Adrenal gland (tissue), 12 donors: ENCODE measurements around the gene GSTM3. TPM values are rescaled to one million over a fixed set of nuclear protein-coding genes. Genes with fewer than 3 reads are reported as not detected.
A peak's percentile ranks its signal among the peaks of the same experiment; 100 is the strongest.

Experiments used
- DNase-seq, 7 donors: peaks; one replicate each; pipeline ENCODE4 v3.0.0-alpha.2; 2019 to 2020
- H3K27ac ChIP-seq, 5 donors: fragments of 200-600 bp; sonication (generic) in 4 of 5; 1 replicate in 3 of 5; 2 replicates in 2 of 5; pipeline versions ENCODE4 v1.5.1 to v1.8.0; 2016 to 2020; ENCODE audit warnings: mild to moderate bottlenecking in 1 of 5
- H3K27me3 ChIP-seq: fragments of 200-600 bp; 2 replicates; pipeline ENCODE4 v1.8.0; 2021
- H3K36me3 ChIP-seq, 2 donors: fragments of 200-600 bp; replicated peaks in 1 of 2; 1 replicate in 1 of 2; 2 replicates in 1 of 2; pipeline versions ENCODE4 v1.5.1 to v1.8.0; 2018 to 2022
- H3K4me1 ChIP-seq, 2 donors: fragments of 200-600 bp; replicated peaks in 1 of 2; 1 replicate in 1 of 2; 2 replicates in 1 of 2; pipeline versions ENCODE4 v1.5.1 to v1.8.0; 2018 to 2021
- H3K4me3 ChIP-seq, 4 donors: fragments of 200-600 bp; sonication (generic) in 3 of 4; one replicate each; pipeline ENCODE4 v1.5.1; 2016 to 2018
- H3K9me3 ChIP-seq, 3 donors: fragments of 200-600 bp; sonication (generic) in 1 of 3; replicated peaks in 1 of 3; 1 replicate in 2 of 3; 2 replicates in 1 of 3; pipeline versions ENCODE4 v1.5.1 to v1.8.0; 2016 to 2021
- CTCF ChIP-seq, 6 experiments: fragments of 450-650 bp in 4 of 6; fragments of 200-600 bp in 2 of 6; sonication (generic) in 1 of 6; IDR thresholded peaks; 1 replicate in 5 of 6; 2 replicates in 1 of 6; pipeline versions ENCODE4 v1.5.1 to v1.8.0; 2016 to 2021; ENCODE audit warnings: antibody characterized with exemption in 6 of 6, mild to moderate bottlenecking in 2 of 6, moderate library complexity in 1 of 6
- POLR2A ChIP-seq, 2 donors: fragments of 450-650 bp; IDR thresholded peaks; one replicate each; pipeline ENCODE4 v1.6.1; 2017; ENCODE audit warnings: antibody characterized with exemption in 2 of 2, mild to moderate bottlenecking in 2 of 2, moderate library complexity in 1 of 2
- WGBS, 4 donors: extraction: QIAGEN DNeasy Blood & Tissue Kit in 2 of 4; methylation state at CpG; one replicate each; pipeline versions ENCODE4 v1.1.5 to v1.1.7; 2013 to 2017; 5-methylcytosine and 5-hydroxymethylcytosine counted together
- intact Hi-C, 2 donors: fragments of 100-400 bp; cut with DNase I; formaldehyde crosslinking; loops; one replicate each; pipeline versions ENCODE4 v1.14.1 to v1.15.0; 2022 to 2023
- polyA plus RNA-seq, 3 donors: library from polyadenylated mRNA; stranded (reverse); fragments of 200-250 nt in 2 of 3; fragments of 350-450 nt in 1 of 3; fragmentation: Illumina TruSeq in 1 of 3; extraction: RNeasy Lipid Tissue Mini Kit (QIAGEN cat#74804) in 1 of 3; gene quantifications; one replicate each; pipeline ENCODE4 v1.2.3, GENCODE V29; 2013 to 2014
- total RNA-seq, 9 donors: library from RNA; depleted of rRNA in 4 of 9; stranded (reverse); fragments of >200 nt in 4 of 9; fragments of 120-200 nt in 1 of 9; fragmentation: NEBNext Ultra II Directional in 1 of 9; extraction: Animal tissue kit (Norgen Biotek cat#: 25700) in 1 of 9; gene quantifications; one replicate each; pipeline versions ENCODE4 v1.1.0 to v1.2.4, GENCODE V29; 2013 to 2023
- donor health status: healthy with polysubstance abuse.
- donor health status: Bipolar disorder and iron deficiency.
- donor health status: DM: yes; HTN: yes; CAD: no.
- donor health status: DM: no; HTN: no; CAD: no.
- donor health status: DM: no; HTN: no; CAD: no.
- donor health status: DM: yes; HTN: yes; CAD: no.

Gene GSTM3
- total and polyA plus RNA-seq, 12 donors: 14.5 to 117 (median 72.0) TPM

DNA sequence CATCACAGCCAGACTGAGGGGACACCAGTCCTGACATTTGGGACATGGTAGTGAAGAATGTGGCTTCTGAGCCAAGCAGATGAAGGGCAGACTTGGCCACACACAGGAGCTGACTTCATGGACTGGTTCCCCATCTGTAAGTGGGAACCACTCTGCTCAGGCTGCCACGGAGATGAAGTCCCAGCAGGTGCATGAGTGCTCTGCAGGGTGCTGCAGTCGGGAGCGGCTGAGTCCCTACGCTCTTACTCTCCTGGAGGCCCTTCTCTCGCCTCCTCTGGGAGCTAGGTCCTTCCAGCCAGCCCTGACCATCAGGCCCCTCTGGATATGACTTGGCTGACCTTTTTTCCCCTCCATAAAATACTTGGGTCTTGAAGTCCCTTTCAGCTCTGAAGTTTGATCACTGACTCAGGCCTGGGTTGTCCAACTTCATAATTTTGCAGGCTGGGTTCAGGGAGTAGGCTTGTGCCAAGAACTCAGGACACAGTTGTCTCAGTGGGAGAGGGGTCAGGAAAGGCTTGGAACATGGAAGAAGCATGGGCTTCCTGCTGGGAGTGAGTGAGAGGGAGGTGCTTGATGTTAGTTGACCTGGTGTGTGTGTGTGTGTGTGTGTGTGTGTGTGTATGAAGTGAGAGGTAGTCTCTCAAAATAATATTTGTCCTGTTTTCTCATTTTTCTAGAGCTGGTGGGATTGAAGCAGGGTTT is 43.9 kb upstream of the GSTM3 start:
- Histone ChIP-seq H3K4me3 (no peak overlapping the region), H3K9me3 (no peaks in the 10 kb centered on the region), H3K4me1 (peaks cover 3 to 23% of the 10 kb centered on the region in 2 donors), H3K27me3 (no peaks in the 10 kb centered on the region), H3K36me3 (no peaks in the 10 kb centered on the region), H3K27ac (no peak overlapping the region)
- TF ChIP-seq CTCF (IDR thresholded peaks at IDR 0.05) (no peak), POLR2A (IDR thresholded peaks at IDR 0.05) (no peak)
- intact Hi-C loops: loop anchor here in 1 of 2 donors (10.0 kb wide), 1 partner anchor 130 kb away; the partner anchor contains the start of gene CSF1
- WGBS, 4 donors: 84 to 100% (median 93%) methylated on average over 4 to 5 of the region's 5 CpGs
- DNase-seq: peak in 1 of 7 donors; percentile 12

GRCh38 chr1:109783436-109783835 is 42.6 kb upstream of the GSTM3 start:
- H3K4me3 ChIP-seq: no peak overlapping the region
- H3K4me1 ChIP-seq: peaks cover 3 to 23% of the 10 kb centered on the region in 2 donors

GRCh38 chr1:109782927-109783326 is 42.1 kb upstream of the GSTM3 start:
- Histone ChIP-seq H3K4me1 (peaks cover 3 to 23% of the 10 kb centered on the region in 2 donors), H3K4me3 (no peak overlapping the region), H3K9me3 (no peaks in the 10 kb centered on the region), H3K27me3 (no peaks in the 10 kb centered on the region), H3K36me3 (no peaks in the 10 kb centered on the region), H3K27ac (peak overlapping the region in 1 of 5 donors; percentile 47)
- WGBS, 4 donors: 81 to 91% (median 89%) methylated on average over 2 to 4 of the region's 4 CpGs
- no peak for TF ChIP-seq POLR2A (IDR thresholded peaks at IDR 0.05)
- no peak for TF ChIP-seq CTCF (IDR thresholded peaks at IDR 0.05)
- intact Hi-C loops: loop anchor here in 1 of 2 donors (10.0 kb wide), 1 partner anchor 132 kb away; the partner anchor contains the start of gene CSF1
- no peak for DNase-seq

More at GRCh38 chr1:109783436-109783835, 42.6 kb upstream of the GSTM3 start:
- Histone ChIP-seq H3K36me3 (no peaks in the 10 kb centered on the region), H3K9me3 (no peaks in the 10 kb centered on the region), H3K27me3 (no peaks in the 10 kb centered on the region), H3K27ac (peak overlapping the region in 1 of 5 donors; percentile 47)
- 45 to 57% (median 49%) methylated on average over 8 of the region's 8 CpGs for WGBS, 4 donors
- intact Hi-C loops: loop anchor here in 1 of 2 donors (10.0 kb wide), 1 partner anchor 131 kb away; the partner anchor contains the start of gene CSF1
- TF ChIP-seq POLR2A (IDR thresholded peaks at IDR 0.05): no peak
- TF ChIP-seq CTCF (IDR thresholded peaks at IDR 0.05): no peak
- peak in 4 of 7 donors; percentile 36 to 78 (median 48) for DNase-seq

DNA sequence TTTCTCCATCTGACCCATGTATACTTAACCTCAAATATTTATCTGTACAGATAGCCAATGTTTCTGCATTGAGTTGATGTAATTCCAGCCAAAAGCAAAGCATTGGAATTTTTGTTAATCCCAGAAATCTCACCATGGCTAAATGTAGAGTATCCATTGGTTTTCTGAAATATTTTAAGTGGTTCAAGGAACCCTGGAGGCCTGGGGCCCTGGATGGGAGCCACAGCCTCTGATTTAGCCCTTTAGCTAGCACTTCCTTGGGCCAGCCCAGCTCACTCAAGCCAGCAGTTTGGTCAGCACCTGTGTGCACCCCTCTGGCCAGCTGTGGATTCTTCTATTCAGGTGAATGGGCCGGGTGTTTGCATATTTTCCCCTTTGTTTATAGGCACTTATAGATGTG is 41.7 kb upstream of the GSTM3 start:
- intact Hi-C loops: loop anchor here in 1 of 2 donors (10.0 kb wide), 1 partner anchor 132 kb away; the partner anchor contains the start of gene CSF1
- H3K27ac ChIP-seq: peak overlapping the region in 1 of 5 donors; percentile 47
- no peaks in the 10 kb centered on the region for H3K36me3 ChIP-seq
- DNase-seq: no peak
- TF ChIP-seq CTCF (IDR thresholded peaks at IDR 0.05) (no peak), POLR2A (IDR thresholded peaks at IDR 0.05) (no peak)
- H3K27me3 ChIP-seq: no peaks in the 10 kb centered on the region
- 47 to 100% (median 74%) methylated on average over 1 of the region's 1 CpG for WGBS, 4 donors
- H3K9me3 ChIP-seq: no peaks in the 10 kb centered on the region
- H3K4me1 ChIP-seq: peaks cover 3 to 23% of the 10 kb centered on the region in 2 donors
- H3K4me3 ChIP-seq: no peak overlapping the region
